ENCODE data around the gene KIF12. TPM values are rescaled to one million over a fixed set of nuclear protein-coding genes. Genes with fewer than 3 reads are reported as not detected.

KIF12 gene
- total RNA-seq, 1 donor from 2014 or later: not detected

DNA sequence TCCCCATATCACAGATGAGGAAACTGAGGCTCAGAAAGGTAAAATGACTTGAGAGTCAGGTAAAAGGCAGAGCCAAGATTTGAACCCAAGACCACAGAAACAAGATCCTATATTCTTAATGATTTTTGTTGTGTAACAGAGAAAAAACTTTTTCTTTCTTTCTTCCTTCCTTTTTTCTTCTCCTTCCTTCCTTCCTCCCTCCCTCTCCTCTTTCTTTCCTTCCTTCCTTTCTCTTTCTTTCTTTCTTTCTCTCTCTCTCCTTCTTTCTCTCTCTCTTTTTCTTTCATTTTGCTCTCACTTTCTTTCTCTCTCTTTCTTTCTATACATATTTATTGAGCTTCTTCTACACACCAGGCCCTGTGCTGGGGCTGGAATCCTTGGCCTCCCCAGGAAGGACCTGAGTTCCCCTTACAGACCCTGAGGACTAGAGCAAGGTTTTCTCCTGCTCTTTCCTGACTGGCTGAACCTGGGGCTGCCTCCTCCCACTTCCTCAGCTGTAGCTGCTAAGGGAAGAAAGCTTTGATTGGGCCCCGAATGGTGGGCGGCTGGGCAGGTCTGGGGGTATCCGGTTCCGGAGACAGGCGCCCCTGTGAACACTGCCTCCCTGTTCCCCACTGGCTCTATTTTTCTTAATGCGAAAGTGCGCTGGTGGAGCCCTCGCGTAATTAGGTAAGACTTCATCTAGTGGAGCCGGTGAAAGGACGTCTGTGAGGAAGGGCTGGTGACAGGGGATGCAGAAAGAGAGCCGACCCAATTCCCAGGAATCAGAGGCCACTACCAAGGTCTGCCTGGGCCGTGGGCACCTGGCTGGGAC is 27.4 kb upstream of the KIF12 start:
- no peaks in the 10 kb centered on the region for H3K9me3 ChIP-seq
- no peak for DNase-seq (ENCODE audit: extremely low spot score in 2 of 2)
- no peaks in the 10 kb centered on the region for H3K27me3 ChIP-seq
- H3K27ac ChIP-seq: no peak overlapping the region
- no peak overlapping the region for H3K4me3 ChIP-seq
- no peaks in the 10 kb centered on the region for H3K36me3 ChIP-seq
- TF ChIP-seq POLR2A (IDR thresholded peaks at IDR 0.05) (no peak), POLR2AphosphoS5 (IDR thresholded peaks at IDR 0.05; ENCODE audit: insufficient read depth in 1 of 2, low read depth in 1 of 2) (no peak), CTCF (IDR thresholded peaks at IDR 0.05) (no peak)
- intact Hi-C loops (cut with DNase I): no loop called here
- no peaks in the 10 kb centered on the region for H3K4me1 ChIP-seq

DNA sequence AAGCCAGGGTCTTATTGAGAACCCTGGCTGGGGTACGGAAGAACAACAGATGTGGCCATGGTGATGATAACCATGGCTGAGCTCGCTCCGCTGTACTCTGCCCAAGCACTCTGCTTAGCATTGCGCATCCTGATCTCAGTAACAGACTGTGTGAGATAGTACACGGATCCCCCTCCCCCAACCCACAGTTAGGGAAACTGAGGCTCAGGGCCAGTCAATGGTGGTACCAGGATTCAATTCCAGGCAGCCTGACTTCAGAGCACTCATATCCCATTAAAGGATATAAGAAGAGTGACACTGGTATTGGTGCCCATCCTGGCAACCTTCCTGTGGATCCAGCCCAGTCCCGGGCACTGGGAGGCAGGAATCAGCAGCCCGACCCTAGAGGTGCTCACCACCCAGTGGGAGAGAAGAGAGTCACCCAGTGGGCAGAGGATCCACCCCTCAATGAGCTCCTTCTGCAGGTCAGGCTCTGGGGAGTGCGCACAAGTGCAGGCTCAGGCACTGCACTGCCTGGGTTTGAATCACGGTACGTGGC is 26.5 kb upstream of the KIF12 start:
- intact Hi-C loops (cut with DNase I): no loop called here
- Histone ChIP-seq H3K9me3 (no peaks in the 10 kb centered on the region), H3K4me3 (no peak overlapping the region), H3K27me3 (no peaks in the 10 kb centered on the region), H3K36me3 (no peaks in the 10 kb centered on the region), H3K4me1 (no peaks in the 10 kb centered on the region), H3K27ac (no peak overlapping the region)
- TF ChIP-seq POLR2A (IDR thresholded peaks at IDR 0.05) (no peak), CTCF (IDR thresholded peaks at IDR 0.05) (no peak), POLR2AphosphoS5 (IDR thresholded peaks at IDR 0.05; ENCODE audit: insufficient read depth in 1 of 2, low read depth in 1 of 2) (no peak)
- no peak for DNase-seq (ENCODE audit: extremely low spot score in 2 of 2)

DNA sequence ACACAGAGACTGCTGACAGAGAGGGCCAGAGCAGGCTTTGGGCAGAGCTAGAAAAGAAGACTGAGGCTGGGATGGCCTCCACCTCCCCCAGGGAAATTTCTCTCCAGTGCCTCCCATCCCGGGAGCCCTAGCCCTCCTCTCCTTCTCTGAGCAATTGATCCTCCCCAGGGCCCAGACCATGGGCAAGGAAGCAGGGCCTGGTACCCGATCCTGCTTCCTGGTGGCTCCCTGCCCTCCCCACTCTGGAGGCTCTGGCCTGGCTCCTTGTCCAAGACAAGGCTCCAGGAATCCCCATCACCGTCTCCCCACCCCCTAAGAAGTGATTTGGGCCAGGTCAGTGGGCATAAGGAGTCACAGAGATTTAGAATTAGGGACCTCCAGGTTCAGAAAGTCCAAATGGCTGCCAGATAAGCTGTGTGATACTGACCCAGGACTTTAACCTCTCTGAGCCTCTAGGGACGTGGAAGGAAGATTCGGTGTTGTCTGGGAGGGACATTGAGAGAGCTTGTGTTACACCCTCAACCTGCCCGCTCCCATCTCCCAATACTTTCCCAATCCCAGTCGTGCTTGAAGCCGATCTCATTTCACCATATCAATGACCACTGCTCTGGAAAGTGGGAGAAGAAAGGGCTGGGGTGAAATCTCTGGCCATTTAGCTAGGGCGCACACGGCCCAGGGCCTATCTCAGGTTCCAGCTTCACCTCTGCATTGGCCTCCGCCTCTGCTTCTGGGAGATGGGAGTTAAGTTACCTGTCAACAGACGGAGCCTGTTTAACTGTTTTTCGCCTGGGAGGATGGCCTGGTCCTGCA is 25.8 kb upstream of the KIF12 start:
- TF ChIP-seq POLR2A (IDR thresholded peaks at IDR 0.05): no peak
- TF ChIP-seq CTCF (IDR thresholded peaks at IDR 0.05): no peak
- TF ChIP-seq POLR2AphosphoS5 (IDR thresholded peaks at IDR 0.05; ENCODE audit: insufficient read depth in 1 of 2, low read depth in 1 of 2): no peak
- intact Hi-C loops (cut with DNase I): no loop called here
- no peaks in the 10 kb centered on the region for H3K4me1 ChIP-seq

GRCh38 chr9:114124138-114124537 is 25.0 kb upstream of the KIF12 start:
- intact Hi-C loops (cut with DNase I): no loop called here
- H3K4me1 ChIP-seq: no peaks in the 10 kb centered on the region
- TF ChIP-seq POLR2AphosphoS5 (IDR thresholded peaks at IDR 0.05; ENCODE audit: insufficient read depth in 1 of 2, low read depth in 1 of 2): no peak
- TF ChIP-seq CTCF (IDR thresholded peaks at IDR 0.05): no peak
- no peak for TF ChIP-seq POLR2A (IDR thresholded peaks at IDR 0.05)
- no peaks in the 10 kb centered on the region for H3K27me3 ChIP-seq
- no peaks in the 10 kb centered on the region for H3K9me3 ChIP-seq
- H3K27ac ChIP-seq: no peak overlapping the region
- H3K36me3 ChIP-seq: no peaks in the 10 kb centered on the region
- DNase-seq (ENCODE audit: extremely low spot score in 2 of 2): no peak
- H3K4me3 ChIP-seq: no peak overlapping the region

More for the DNA sequence above, 25.8 kb upstream of the KIF12 start:
- H3K27me3 ChIP-seq: no peaks in the 10 kb centered on the region
- H3K4me3 ChIP-seq: no peak overlapping the region
- H3K36me3 ChIP-seq: no peaks in the 10 kb centered on the region
- no peak for DNase-seq (ENCODE audit: extremely low spot score in 2 of 2)
- H3K27ac ChIP-seq: no peak overlapping the region
- H3K9me3 ChIP-seq: no peaks in the 10 kb centered on the region
